OCI-LY3 (cell line): ENCODE results near the gene CCDC32.
"Not testable (repeated sequence)": the region's sequence is repeated elsewhere in the genome, so short reads cannot be mapped to it uniquely, and the experiment has no call there.

ENCODE experiments used
- H2AFZ ChIP-seq: fragments of 200-600, 300-600 bp; shearing (Covaris generic); 2 replicates; pipeline ENCODE4 v1.6.0; 2014; ENCODE audit warnings: antibody characterized with exemption, low read depth, low read length
- H3K27ac ChIP-seq: fragments of 200-600, 300-600 bp; sonication (generic); 2 replicates; pipeline ENCODE4 v1.5.1; 2014; ENCODE audit warnings: mild to moderate bottlenecking, low read length, moderate library complexity, mixed read lengths
- H3K27me3 ChIP-seq: fragments of 200-600, 300-600 bp; sonication (generic); 2 replicates; pipeline ENCODE4 v1.6.1; 2014; ENCODE audit warnings: low read depth, low read length, mixed read lengths
- H3K36me3 ChIP-seq: fragments of 200-600, 300-600 bp; sonication (generic); replicated peaks from 2 replicates; pipeline ENCODE3; 2014; ENCODE audit warnings: low read depth, low read length, mixed read lengths
- H3K4me1 ChIP-seq: fragments of 300-600, 200-600 bp; sonication (generic); 2 replicates; pipeline ENCODE4 v1.6.1; 2014; ENCODE audit warnings: low read length, mixed read lengths
- H3K4me2 ChIP-seq: fragments of 200-600, 300-600 bp; sonication (generic); 2 replicates; pipeline ENCODE4 v1.6.1; 2014; ENCODE audit warnings: low read length, mixed read lengths
- H3K4me3 ChIP-seq: fragments of 300-600, 200-600 bp; sonication (generic); 2 replicates; pipeline ENCODE4 v1.5.1; 2014; ENCODE audit warnings: antibody characterized with exemption, mild to moderate bottlenecking, low read length, moderate library complexity
- H3K79me2 ChIP-seq: fragments of 300-600, 200-600 bp; shearing (Covaris generic); 2 replicates; pipeline ENCODE4 v1.6.1; 2014; ENCODE audit warnings: mild to moderate bottlenecking, low read length, mixed read lengths
- H3K9ac ChIP-seq: fragments of 300-600, 200-600 bp; shearing (Covaris generic); 2 replicates; pipeline ENCODE4 v1.6.0; 2014; ENCODE audit warnings: mild to moderate bottlenecking, low read length, moderate library complexity
- H3K9me3 ChIP-seq: fragments of 200-600, 300-600 bp; shearing (Covaris generic); 2 replicates; pipeline ENCODE4 v1.6.1; 2014; ENCODE audit warnings: low read length, mixed read lengths; ENCODE audit not compliant: insufficient read depth
- H4K20me1 ChIP-seq: fragments of 200-600, 300-600 bp; sonication (generic); 2 replicates; pipeline ENCODE4 v1.6.1; 2016; ENCODE audit warnings: low read length, mixed read lengths; ENCODE audit not compliant: insufficient read depth
- CTCF ChIP-seq: fragments of 200-600, 300-600 bp; sonication (generic); IDR thresholded peaks from 2 replicates; pipeline ENCODE4 v1.5.1; 2014; ENCODE audit warnings: antibody characterized with exemption, low read length, low read depth
- EZH2phosphoT487 ChIP-seq: fragments of 200-600 bp; shearing (Covaris generic); IDR thresholded peaks from 2 replicates; pipeline ENCODE4 v1.6.1; 2018; ENCODE audit warnings: antibody characterized with exemption, mixed run types, low read depth

CCDC32 gene

GRCh38 chr15:40578892-40579291 is 14.1 kb upstream of the CCDC32 start:
- no peak overlapping the region for H2AFZ ChIP-seq
- no peak overlapping the region for H3K9ac ChIP-seq
- no peak for TF ChIP-seq CTCF
- TF ChIP-seq EZH2phosphoT487: no peak
- no peaks in the 10 kb centered on the region for H3K79me2 ChIP-seq
- H3K4me3 ChIP-seq: no peak overlapping the region
- no peaks in the 10 kb centered on the region for H3K4me1 ChIP-seq
- no peaks in the 10 kb centered on the region for H3K27me3 ChIP-seq
- no peaks in the 10 kb centered on the region for H3K9me3 ChIP-seq
- H3K27ac ChIP-seq: no peak overlapping the region
- H3K4me2 ChIP-seq: no peak overlapping the region
- H4K20me1 ChIP-seq: no peaks in the 10 kb centered on the region
- peaks cover 17% of the 10 kb centered on the region for H3K36me3 ChIP-seq

- H3K9me3 ChIP-seq, H3K27me3 ChIP-seq, H4K20me1 ChIP-seq, H3K79me2 ChIP-seq, H3K9ac ChIP-seq, H3K27ac ChIP-seq, H2AFZ ChIP-seq, H3K4me1 ChIP-seq, H3K4me3 ChIP-seq, H3K4me2 ChIP-seq: not testable (repeated sequence)
- H3K36me3 ChIP-seq: peaks cover 26% of the 10 kb centered on the region
Observed at GRCh38 chr15:40576914-40577313, 12.1 kb upstream of the CCDC32 start.

GRCh38 chr15:40575113-40575512 is 10.3 kb upstream of the CCDC32 start:
- no peaks in the 10 kb centered on the region for H4K20me1 ChIP-seq
- no peak overlapping the region for H2AFZ ChIP-seq
- peaks cover 15% of the 10 kb centered on the region for H3K4me1 ChIP-seq
- H3K36me3 ChIP-seq: peaks cover 33% of the 10 kb centered on the region
- no peak overlapping the region for H3K9ac ChIP-seq
- H3K9me3 ChIP-seq: no peaks in the 10 kb centered on the region
- H3K4me2 ChIP-seq: no peak overlapping the region
- H3K27me3 ChIP-seq: no peaks in the 10 kb centered on the region
- H3K27ac ChIP-seq: no peak overlapping the region
- H3K79me2 ChIP-seq: peaks cover 23% of the 10 kb centered on the region
- no peak overlapping the region for H3K4me3 ChIP-seq
- no peak for TF ChIP-seq EZH2phosphoT487
- no peak for TF ChIP-seq CTCF

- peak within 1 kb of the TSS; percentile 81 for H3K4me3 ChIP-seq
- H3K27me3 ChIP-seq: no peaks in the 10 kb centered on the region
- peak within 1 kb of the TSS; percentile 97 for H3K4me2 ChIP-seq
- no peak for TF ChIP-seq CTCF
- no peak for TF ChIP-seq EZH2phosphoT487
- H2AFZ ChIP-seq: peak within 1 kb of the TSS; percentile 94
- no peaks in the 10 kb centered on the region for H3K9me3 ChIP-seq
- peaks cover 35% of the 10 kb centered on the region for H3K79me2 ChIP-seq
- H3K4me1 ChIP-seq: peaks cover 38% of the 10 kb centered on the region
- peak within 1 kb of the TSS; percentile 52 for H3K9ac ChIP-seq
- peak within 1 kb of the TSS; percentile 12; the same call in 1 of the 2 replicates for H3K27ac ChIP-seq
- H4K20me1 ChIP-seq: no peaks in the 10 kb centered on the region
- H3K36me3 ChIP-seq: peaks cover 21% of the 10 kb centered on the region
Observed at GRCh38 chr15:40569129-40569953, 4.5 kb upstream of the CCDC32 start, which contains the start of gene RPUSD2. TSS of gene RPUSD2 (plus strand) at chr15:40569299. CDS start at chr15:40569338, 39 bp downstream.
